Cardiac fibroblast (primary cell): ENCODE data around the gene TSR2.
A peak's percentile ranks its signal among the peaks of the same experiment; 100 is the strongest.

Experiments used
- DNase-seq, 2 donors: peaks; one replicate each; pipeline versions ENCODE4 v3.0.0 to v3.0.0-alpha.2; 2010; ENCODE audit warnings: low read depth in 2 of 2
- H3K4me3 ChIP-seq, 2 donors: replicated peaks in 1 of 2; 1 replicate in 1 of 2; 2 replicates in 1 of 2; pipeline ENCODE4 v1.5.1; 2011; ENCODE audit warnings: low read depth in 2 of 2, low read length in 2 of 2, mild to moderate bottlenecking in 2 of 2, moderate library complexity in 1 of 2
- CTCF ChIP-seq: IDR thresholded peaks from one replicate; pipeline ENCODE4 v1.5.1; 2011; ENCODE audit warnings: low read depth, mild to moderate bottlenecking, low read length, inconsistent platforms

TSR2 gene

DNA sequence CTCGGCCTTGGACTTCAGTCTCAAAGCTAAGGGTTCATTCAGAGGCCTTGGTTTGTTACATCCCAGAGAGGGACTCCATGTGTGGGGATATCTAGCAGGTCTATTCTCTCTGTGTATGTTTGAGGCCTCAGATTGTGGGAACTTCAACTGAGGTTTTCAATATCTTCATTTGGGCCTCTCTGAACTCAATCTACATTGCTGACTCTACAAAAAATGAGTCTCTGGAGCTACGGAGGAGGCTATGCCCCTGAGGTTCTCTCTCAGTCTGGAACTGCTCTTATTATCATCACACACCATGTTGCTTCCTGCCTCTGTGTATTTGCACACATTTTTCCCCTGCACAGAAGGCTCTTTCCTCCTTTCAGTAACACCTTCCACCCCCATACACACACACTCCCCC is 5.1 kb upstream of the TSR2 start:
- no peak overlapping the region for H3K4me3 ChIP-seq
- no peak for TF ChIP-seq CTCF
- no peak for DNase-seq

DNA sequence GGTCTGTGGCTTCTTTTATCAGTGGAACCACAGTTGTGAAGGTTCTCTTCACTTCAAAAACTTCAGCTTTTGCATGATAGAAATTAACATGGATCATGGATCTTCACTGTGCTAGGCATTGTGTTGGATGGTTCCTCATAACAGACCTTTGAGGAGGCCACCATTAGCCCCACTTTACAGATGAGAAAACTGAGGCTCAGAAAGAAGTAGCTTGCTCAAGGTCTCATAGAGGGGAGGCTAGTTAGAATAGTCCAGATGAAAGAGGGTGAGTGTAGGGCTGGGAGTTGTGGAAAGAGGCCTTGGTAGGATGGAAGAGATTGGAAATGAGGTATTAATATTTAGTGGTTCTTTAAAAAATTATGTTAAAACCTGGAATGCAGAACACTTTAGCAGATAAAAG is 2.6 kb downstream of the TSR2 start:
- no peak for TF ChIP-seq CTCF
- no peak for DNase-seq
- no peak overlapping the region for H3K4me3 ChIP-seq

- DNase-seq: no peak
- H3K4me3 ChIP-seq: no peak overlapping the region
- no peak for TF ChIP-seq CTCF
Observed at GRCh38 chrX:54444752-54445151, 4.5 kb downstream of the TSR2 start.

DNA sequence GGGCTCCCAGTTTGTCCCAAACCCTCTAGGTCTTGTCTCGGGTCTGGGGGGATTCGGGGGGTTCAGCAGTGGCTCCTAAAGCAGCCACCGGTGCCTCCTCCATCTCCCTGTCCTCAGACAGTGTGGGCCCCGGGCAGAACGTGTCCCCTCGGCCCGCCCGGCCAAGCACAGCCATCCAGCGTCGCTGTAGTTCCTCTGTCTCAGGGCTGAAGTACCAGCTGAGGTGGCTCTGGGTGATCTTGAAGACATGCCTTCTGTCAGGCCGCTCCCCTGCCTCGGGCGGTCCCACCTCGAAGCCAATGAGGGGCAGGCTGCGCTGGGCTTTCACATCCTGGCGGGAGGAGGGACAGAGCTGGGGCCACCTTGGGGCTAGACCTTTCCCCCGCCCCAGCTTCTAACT is 5.9 kb downstream of the TSR2 start:
- H3K4me3 ChIP-seq: no peak overlapping the region
- DNase-seq: no peak
- TF ChIP-seq CTCF: no peak

GRCh38 chrX:54447461-54447860 is 7.3 kb downstream of the TSR2 start:
- DNase-seq: peak; percentile 15 to 16
- no peak for TF ChIP-seq CTCF
- H3K4me3 ChIP-seq: no peak overlapping the region

DNA sequence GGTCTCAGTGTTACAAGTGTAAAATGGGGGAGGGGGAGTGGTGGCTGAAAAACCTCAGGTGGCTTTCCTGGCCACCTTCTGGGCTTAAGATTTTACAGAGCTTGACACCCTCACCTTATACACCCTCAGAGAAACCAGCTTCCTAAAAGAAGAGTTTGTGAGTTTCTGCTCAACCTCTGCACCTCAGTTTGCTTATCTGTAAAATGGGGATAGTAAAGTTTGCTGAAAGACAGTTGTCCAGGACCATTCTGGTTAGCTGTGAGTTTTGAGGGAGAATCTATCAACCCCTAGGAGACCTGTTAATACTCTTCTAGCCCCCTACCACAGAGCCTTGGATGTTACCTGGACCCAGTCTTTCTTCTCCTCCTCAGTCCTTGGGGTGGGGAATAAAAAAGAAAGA is 9.7 kb downstream of the TSR2 start:
- H3K4me3 ChIP-seq: no peak overlapping the region
- DNase-seq: no peak
- TF ChIP-seq CTCF: no peak

DNA sequence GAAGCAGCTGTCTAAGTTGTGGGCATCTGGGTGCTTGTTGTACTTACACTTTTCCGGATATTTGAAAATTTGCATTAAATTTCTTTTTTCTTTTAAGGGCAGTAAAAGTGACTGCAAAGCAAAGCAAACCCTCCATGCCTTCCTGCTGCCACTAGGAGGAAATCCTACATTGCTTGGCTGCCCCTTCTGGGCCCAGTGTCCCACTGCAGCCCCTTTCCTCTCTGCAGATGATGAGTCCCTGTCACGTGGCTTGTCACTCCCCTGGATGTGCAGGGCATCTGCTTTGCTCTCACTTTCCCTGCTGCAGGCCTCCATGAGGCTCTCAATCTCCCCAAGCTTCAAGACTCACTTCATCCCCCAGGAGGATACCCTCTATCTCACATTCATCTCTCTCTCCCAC is 12.7 kb downstream of the TSR2 start:
- DNase-seq: peak; percentile 6 to 17

More for the DNA sequence above, 12.7 kb downstream of the TSR2 start:
- H3K4me3 ChIP-seq: no peak overlapping the region
- peak; percentile 22 for TF ChIP-seq CTCF
